ENCODE data around the gene SHROOM4. TPM values are rescaled to one million over a fixed set of nuclear protein-coding genes. Genes with fewer than 3 reads are reported as not detected.

SHROOM4 gene
- total and polyA plus RNA-seq, 2 of the 13 experiments (the other 11 are each of a cell fraction or from before 2014, with no cell fraction given): 0.08 to 0.18 TPM

DNA sequence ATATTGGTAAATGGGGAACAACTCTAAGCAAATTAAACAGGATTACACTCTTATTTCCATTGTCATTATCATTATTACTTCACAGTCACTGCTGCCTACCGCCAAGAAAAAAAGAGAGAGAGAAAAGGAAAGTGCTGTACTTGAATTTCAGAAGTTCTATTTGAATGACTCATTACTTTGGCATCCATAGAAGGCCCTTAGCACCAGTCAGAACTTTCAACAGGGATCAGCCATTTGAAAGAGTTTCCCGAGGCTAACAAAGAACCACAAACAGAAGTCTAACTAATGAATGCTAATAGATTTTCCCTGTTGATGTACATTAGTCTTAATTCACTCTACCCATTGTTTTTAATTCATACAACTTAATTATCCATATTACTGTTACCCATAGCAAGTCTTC, 116.3 kb downstream of the SHROOM4 start:
- intact Hi-C loops (cut with micrococcal nuclease; ENCODE audit: unreplicated experiment): no loop called here
- ATAC-seq: no peak
- H3K4me3 ChIP-seq (replicated peaks in 1 of 3; ENCODE audit: insufficient read depth in 1 of 3, low read depth in 2 of 3, low read length in 3 of 3): no peak overlapping the region
- no peaks in the 10 kb centered on the region for H3K4me1 ChIP-seq (ENCODE audit: insufficient read depth, low read length)
- H2AFZ ChIP-seq (ENCODE audit: low read length): no peak overlapping the region
- in situ Hi-C loops (cut with HindIII; ENCODE audit: extremely low pct_ligation_motif_present, low pct_unique_long_range_greater_than_20kb): no loop called here
- BruUV-seq (replicated peaks): no TSS peak
- H3K9ac ChIP-seq (ENCODE audit: insufficient read depth, low read depth, low read length): no peak overlapping the region
- ChIA-PET POLR2A (no interaction called here), CTCF (ENCODE audit: low intra/inter-chr PET ratio, low total read pairs) (no interaction called here)
- no peak for DNase-seq (ENCODE audit: low spot score)
- no peak for FAIRE-seq
- H3K9me3 ChIP-seq (ENCODE audit: low read length): no peaks in the 10 kb centered on the region
- no peaks in the 10 kb centered on the region for H3K27me3 ChIP-seq (ENCODE audit: control insufficient read depth in 1 of 2, insufficient read depth in 2 of 2, low read length in 2 of 2)
- no peaks in the 10 kb centered on the region for H4K20me1 ChIP-seq (ENCODE audit: insufficient read depth, low read length)
- no peak overlapping the region for H3K27ac ChIP-seq (ENCODE audit: extremely low read length, insufficient read depth, low read length)
- H3K36me3 ChIP-seq (replicated peaks in 1 of 2; ENCODE audit: control insufficient read depth in 1 of 2, insufficient read depth in 2 of 2, low read length in 2 of 2): no peaks in the 10 kb centered on the region
- 17% methylated on average over 2 of the region's 2 CpGs for WGBS (ENCODE audit: low lambda C conversion rate)
- H3K4me2 ChIP-seq (ENCODE audit: low read depth, low read length): no peak overlapping the region
- no peaks in the 10 kb centered on the region for H3K79me2 ChIP-seq (ENCODE audit: insufficient read depth, low read length)
- TF ChIP-seq ZNF556 (CRISPR knock-in tag; IDR thresholded peaks at IDR 0.05; ENCODE audit: borderline replicate concordance) (no peak), RFX1 (IDR thresholded peaks at IDR 0.05) (no peak), TBP (CRISPR knock-in tag; IDR thresholded peaks at IDR 0.05) (no peak), ZNF678 (CRISPR knock-in tag; IDR thresholded peaks at IDR 0.05) (no peak), ZFYVE20 (CRISPR knock-in tag; IDR thresholded peaks at IDR 0.05; ENCODE audit: borderline replicate concordance, low read depth) (no peak), DNMT1 (CRISPR knock-in tag; IDR thresholded peaks at IDR 0.05) (no peak), ATM (IDR thresholded peaks at IDR 0.05; ENCODE audit: borderline replicate concordance) (no peak), ZNF562 (CRISPR knock-in tag; IDR thresholded peaks at IDR 0.05; ENCODE audit: borderline replicate concordance) (no peak), HES4 (CRISPR knock-in tag; IDR thresholded peaks at IDR 0.05; ENCODE audit: borderline replicate concordance) (no peak), HMG20B (CRISPR knock-in tag; conservative IDR thresholded peaks at IDR 0.05) (no peak), ZNF83 (CRISPR knock-in tag; IDR thresholded peaks at IDR 0.05; ENCODE audit: borderline replicate concordance) (no peak)
- TF ChIP-seq, protein P1, sequence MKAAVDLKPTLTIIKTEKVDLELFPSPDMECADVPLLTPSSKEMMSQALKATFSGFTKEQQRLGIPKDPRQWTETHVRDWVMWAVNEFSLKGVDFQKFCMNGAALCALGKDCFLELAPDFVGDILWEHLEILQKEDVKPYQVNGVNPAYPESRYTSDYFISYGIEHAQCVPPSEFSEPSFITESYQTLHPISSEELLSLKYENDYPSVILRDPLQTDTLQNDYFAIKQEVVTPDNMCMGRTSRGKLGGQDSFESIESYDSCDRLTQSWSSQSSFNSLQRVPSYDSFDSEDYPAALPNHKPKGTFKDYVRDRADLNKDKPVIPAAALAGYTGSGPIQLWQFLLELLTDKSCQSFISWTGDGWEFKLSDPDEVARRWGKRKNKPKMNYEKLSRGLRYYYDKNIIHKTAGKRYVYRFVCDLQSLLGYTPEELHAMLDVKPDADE (CRISPR knock-in tag; IDR thresholded peaks at IDR 0.05): no peak
- TF ChIP-seq, protein P2, sequence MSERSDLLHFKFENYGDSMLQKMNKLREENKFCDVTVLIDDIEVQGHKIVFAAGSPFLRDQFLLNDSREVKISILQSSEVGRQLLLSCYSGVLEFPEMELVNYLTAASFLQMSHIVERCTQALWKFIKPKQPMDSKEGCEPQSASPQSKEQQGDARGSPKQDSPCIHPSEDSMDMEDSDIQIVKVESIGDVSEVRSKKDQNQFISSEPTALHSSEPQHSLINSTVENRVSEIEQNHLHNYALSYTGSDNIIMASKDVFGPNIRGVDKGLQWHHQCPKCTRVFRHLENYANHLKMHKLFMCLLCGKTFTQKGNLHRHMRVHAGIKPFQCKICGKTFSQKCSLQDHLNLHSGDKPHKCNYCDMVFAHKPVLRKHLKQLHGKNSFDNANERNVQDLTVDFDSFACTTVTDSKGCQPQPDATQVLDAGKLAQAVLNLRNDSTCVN (CRISPR knock-in tag; IDR thresholded peaks at IDR 0.05; ENCODE audit: borderline replicate concordance): no peak
- TF ChIP-seq, protein P3, sequence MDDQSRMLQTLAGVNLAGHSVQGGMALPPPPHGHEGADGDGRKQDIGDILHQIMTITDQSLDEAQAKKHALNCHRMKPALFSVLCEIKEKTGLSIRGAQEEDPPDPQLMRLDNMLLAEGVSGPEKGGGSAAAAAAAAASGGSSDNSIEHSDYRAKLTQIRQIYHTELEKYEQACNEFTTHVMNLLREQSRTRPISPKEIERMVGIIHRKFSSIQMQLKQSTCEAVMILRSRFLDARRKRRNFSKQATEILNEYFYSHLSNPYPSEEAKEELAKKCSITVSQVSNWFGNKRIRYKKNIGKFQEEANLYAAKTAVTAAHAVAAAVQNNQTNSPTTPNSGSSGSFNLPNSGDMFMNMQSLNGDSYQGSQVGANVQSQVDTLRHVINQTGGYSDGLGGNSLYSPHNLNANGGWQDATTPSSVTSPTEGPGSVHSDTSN (CRISPR knock-in tag; IDR thresholded peaks at IDR 0.05; ENCODE audit: borderline replicate concordance): no peak
- TF ChIP-seq, protein P4, sequence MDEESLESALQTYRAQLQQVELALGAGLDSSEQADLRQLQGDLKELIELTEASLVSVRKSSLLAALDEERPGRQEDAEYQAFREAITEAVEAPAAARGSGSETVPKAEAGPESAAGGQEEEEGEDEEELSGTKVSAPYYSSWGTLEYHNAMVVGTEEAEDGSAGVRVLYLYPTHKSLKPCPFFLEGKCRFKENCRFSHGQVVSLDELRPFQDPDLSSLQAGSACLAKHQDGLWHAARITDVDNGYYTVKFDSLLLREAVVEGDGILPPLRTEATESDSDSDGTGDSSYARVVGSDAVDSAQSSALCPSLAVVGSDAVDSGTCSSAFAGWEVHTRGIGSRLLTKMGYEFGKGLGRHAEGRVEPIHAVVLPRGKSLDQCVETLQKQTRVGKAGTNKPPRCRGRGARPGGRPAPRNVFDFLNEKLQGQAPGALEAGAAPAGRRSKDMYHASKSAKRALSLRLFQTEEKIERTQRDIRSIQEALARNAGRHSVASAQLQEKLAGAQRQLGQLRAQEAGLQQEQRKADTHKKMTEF (CRISPR knock-in tag; IDR thresholded peaks at IDR 0.05): no peak
- TF ChIP-seq, protein P5, sequence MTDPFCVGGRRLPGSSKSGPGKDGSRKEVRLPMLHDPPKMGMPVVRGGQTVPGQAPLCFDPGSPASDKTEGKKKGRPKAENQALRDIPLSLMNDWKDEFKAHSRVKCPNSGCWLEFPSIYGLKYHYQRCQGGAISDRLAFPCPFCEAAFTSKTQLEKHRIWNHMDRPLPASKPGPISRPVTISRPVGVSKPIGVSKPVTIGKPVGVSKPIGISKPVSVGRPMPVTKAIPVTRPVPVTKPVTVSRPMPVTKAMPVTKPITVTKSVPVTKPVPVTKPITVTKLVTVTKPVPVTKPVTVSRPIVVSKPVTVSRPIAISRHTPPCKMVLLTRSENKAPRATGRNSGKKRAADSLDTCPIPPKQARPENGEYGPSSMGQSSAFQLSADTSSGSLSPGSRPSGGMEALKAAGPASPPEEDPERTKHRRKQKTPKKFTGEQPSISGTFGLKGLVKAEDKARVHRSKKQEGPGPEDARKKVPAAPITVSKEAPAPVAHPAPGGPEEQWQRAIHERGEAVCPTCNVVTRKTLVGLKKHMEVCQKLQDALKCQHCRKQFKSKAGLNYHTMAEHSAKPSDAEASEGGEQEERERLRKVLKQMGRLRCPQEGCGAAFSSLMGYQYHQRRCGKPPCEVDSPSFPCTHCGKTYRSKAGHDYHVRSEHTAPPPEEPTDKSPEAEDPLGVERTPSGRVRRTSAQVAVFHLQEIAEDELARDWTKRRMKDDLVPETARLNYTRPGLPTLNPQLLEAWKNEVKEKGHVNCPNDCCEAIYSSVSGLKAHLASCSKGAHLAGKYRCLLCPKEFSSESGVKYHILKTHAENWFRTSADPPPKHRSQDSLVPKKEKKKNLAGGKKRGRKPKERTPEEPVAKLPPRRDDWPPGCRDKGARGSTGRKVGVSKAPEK (CRISPR knock-in tag; IDR thresholded peaks at IDR 0.05; ENCODE audit: borderline replicate concordance): no peak
- TF ChIP-seq, protein P6, sequence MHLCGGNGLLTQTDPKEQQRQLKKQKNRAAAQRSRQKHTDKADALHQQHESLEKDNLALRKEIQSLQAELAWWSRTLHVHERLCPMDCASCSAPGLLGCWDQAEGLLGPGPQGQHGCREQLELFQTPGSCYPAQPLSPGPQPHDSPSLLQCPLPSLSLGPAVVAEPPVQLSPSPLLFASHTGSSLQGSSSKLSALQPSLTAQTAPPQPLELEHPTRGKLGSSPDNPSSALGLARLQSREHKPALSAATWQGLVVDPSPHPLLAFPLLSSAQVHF (CRISPR knock-in tag; IDR thresholded peaks at IDR 0.05): no peak

Data from HepG2 (cell line).